Measurements from ENCODE around the gene CROCC. TPM values are rescaled to one million over a fixed set of nuclear protein-coding genes. Genes with fewer than 3 reads are reported as not detected.

The CROCC gene
- total RNA-seq, 3 donors from 2014 or later, result 15.5 to 43.9 (median 24.7) TPM

GRCh38 chr1:16970132-16970910 is 48.6 kb downstream of the CROCC start:
- Histone ChIP-seq H3K4me3 (no peak overlapping the region), H3K36me3 (no peaks in the 10 kb centered on the region), H3K27ac (no peak overlapping the region), H3K4me1 (peaks cover 4 to 5% of the 10 kb centered on the region in 2 donors), H3K9me3 (no peaks in the 10 kb centered on the region), H3K27me3 (no peaks in the 10 kb centered on the region)
- no peak for DNase-seq (ENCODE audit: low spot score in 2 of 2)
- intact Hi-C loops (cut with DNase I; ENCODE audit: low total_unique reads), result no loop called here
- TF ChIP-seq, protein P1, sequence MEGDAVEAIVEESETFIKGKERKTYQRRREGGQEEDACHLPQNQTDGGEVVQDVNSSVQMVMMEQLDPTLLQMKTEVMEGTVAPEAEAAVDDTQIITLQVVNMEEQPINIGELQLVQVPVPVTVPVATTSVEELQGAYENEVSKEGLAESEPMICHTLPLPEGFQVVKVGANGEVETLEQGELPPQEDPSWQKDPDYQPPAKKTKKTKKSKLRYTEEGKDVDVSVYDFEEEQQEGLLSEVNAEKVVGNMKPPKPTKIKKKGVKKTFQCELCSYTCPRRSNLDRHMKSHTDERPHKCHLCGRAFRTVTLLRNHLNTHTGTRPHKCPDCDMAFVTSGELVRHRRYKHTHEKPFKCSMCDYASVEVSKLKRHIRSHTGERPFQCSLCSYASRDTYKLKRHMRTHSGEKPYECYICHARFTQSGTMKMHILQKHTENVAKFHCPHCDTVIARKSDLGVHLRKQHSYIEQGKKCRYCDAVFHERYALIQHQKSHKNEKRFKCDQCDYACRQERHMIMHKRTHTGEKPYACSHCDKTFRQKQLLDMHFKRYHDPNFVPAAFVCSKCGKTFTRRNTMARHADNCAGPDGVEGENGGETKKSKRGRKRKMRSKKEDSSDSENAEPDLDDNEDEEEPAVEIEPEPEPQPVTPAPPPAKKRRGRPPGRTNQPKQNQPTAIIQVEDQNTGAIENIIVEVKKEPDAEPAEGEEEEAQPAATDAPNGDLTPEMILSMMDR (IDR thresholded peaks at IDR 0.05), result no peak

GRCh38 chr1:16971341-16972188 is 49.8 kb downstream of the CROCC start:
- TF ChIP-seq POLR2AphosphoS5 (IDR thresholded peaks at IDR 0.05) (no peak), POLR2A (IDR thresholded peaks at IDR 0.05) (no peak)
- TF ChIP-seq, protein P1 (IDR thresholded peaks at IDR 0.05), result no peak
- DNase-seq (ENCODE audit: low spot score in 2 of 2), result no peak

GRCh38 chr1:16972189-16972895 is 50.6 kb downstream of the CROCC start:
- no peaks in the 10 kb centered on the region for H3K27me3 ChIP-seq
- no peak overlapping the region for H3K4me3 ChIP-seq
- H3K36me3 ChIP-seq, result no peaks in the 10 kb centered on the region
- DNase-seq (ENCODE audit: low spot score in 2 of 2), result no peak
- H3K4me1 ChIP-seq, result peaks cover 2 to 3% of the 10 kb centered on the region in 2 donors
- peak overlapping the region in 1 of 2 donors; percentile 5 for H3K27ac ChIP-seq
- intact Hi-C loops (cut with DNase I; ENCODE audit: low total_unique reads), result no loop called here
- TF ChIP-seq POLR2A (IDR thresholded peaks at IDR 0.05), result no peak
- no peak for TF ChIP-seq POLR2AphosphoS5 (IDR thresholded peaks at IDR 0.05)
- TF ChIP-seq, protein P1 (IDR thresholded peaks at IDR 0.05), result no peak
- H3K9me3 ChIP-seq, result no peaks in the 10 kb centered on the region

More at GRCh38 chr1:16971341-16972188, 49.8 kb downstream of the CROCC start:
- Histone ChIP-seq H3K36me3 (no peaks in the 10 kb centered on the region), H3K4me3 (no peak overlapping the region), H3K27me3 (no peaks in the 10 kb centered on the region), H3K4me1 (peaks cover 4 to 5% of the 10 kb centered on the region in 2 donors), H3K27ac (peak overlapping the region in 1 of 2 donors; percentile 5), H3K9me3 (no peaks in the 10 kb centered on the region)
- intact Hi-C loops (cut with DNase I; ENCODE audit: low total_unique reads), result no loop called here

DNA sequence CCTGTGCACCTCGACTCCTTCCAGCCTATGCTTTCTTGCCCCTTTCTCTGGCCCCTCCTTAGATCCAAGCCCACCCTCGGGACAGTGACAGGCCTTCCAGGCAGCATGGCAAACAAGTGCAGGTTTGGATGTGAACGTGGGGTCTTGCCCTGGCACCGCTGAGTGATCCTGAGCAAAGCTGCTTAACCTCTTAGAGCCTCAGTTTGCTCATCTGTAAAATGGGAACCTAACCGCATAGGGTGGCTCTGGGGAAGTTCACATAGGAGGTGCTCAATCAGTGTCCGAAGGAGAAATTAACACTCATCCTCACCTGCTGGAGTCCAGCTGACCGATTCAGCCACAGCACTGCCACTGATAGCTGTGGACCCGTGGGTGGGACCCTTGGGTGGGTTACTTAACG is 51.5 kb downstream of the CROCC start:
- Histone ChIP-seq H3K27ac (no peak overlapping the region), H3K4me1 (peaks cover 0 to 1% of the 10 kb centered on the region in 2 donors), H3K4me3 (no peak overlapping the region), H3K36me3 (no peaks in the 10 kb centered on the region), H3K9me3 (no peaks in the 10 kb centered on the region), H3K27me3 (no peaks in the 10 kb centered on the region)
- TF ChIP-seq POLR2A (IDR thresholded peaks at IDR 0.05), result no peak
- TF ChIP-seq, protein P1 (IDR thresholded peaks at IDR 0.05), result no peak
- no peak for TF ChIP-seq POLR2AphosphoS5 (IDR thresholded peaks at IDR 0.05)
- intact Hi-C loops (cut with DNase I; ENCODE audit: low total_unique reads), result no loop called here
- DNase-seq (ENCODE audit: low spot score in 2 of 2), result no peak
